Suprapubic skin (tissue), 4 donors: ENCODE results near the gene CMTM7. TPM values are rescaled to one million over a fixed set of nuclear protein-coding genes. Genes with fewer than 3 reads are reported as not detected.

Source experiments
- DNase-seq, 2 donors: peaks; one replicate each; pipeline ENCODE4 v3.0.0-alpha.2; 2019; ENCODE audit warnings: low spot score in 2 of 2
- H3K27ac ChIP-seq: fragments of 200-600 bp; sonication (generic); one replicate; pipeline ENCODE4 v1.5.1; 2019
- H3K27me3 ChIP-seq: fragments of 200-600 bp; sonication (generic); one replicate; pipeline ENCODE4 v1.5.1; 2019
- H3K36me3 ChIP-seq: fragments of 200-600 bp; sonication (generic); one replicate; pipeline ENCODE4 v1.5.1; 2019
- H3K4me1 ChIP-seq: fragments of 200-600 bp; sonication (generic); one replicate; pipeline ENCODE4 v1.5.1; 2019
- H3K4me3 ChIP-seq: fragments of 200-600 bp; sonication (generic); one replicate; pipeline ENCODE4 v1.5.1; 2019; ENCODE audit warnings: mild to moderate bottlenecking
- H3K9me3 ChIP-seq: fragments of 200-600 bp; sonication (generic); one replicate; pipeline ENCODE4 v1.5.1; 2019
- EP300 ChIP-seq: sonication (generic); formaldehyde crosslinking; IDR thresholded peaks from one replicate; pipeline ENCODE4 v1.6.1; 2017; ENCODE audit warnings: antibody characterized with exemption
- POLR2A ChIP-seq, 2 donors: fragments of 450-650 bp; IDR thresholded peaks; one replicate each; pipeline ENCODE4 v1.6.1; 2017; ENCODE audit warnings: antibody characterized with exemption in 2 of 2, mild to moderate bottlenecking in 2 of 2, moderate library complexity in 2 of 2
- POLR2AphosphoS5 ChIP-seq, 3 donors: sonication (generic); formaldehyde crosslinking; IDR thresholded peaks; one replicate each; pipeline ENCODE4 v1.6.1; 2017; ENCODE audit warnings: antibody characterized with exemption in 3 of 3
- WGBS: methylation state at CpG from one replicate; pipeline ENCODE4 v1.1.5; 2018; 5-methylcytosine and 5-hydroxymethylcytosine counted together
- total RNA-seq, 4 donors: library from RNA; depleted of rRNA; stranded (reverse); fragments of >200 nt; gene quantifications; one replicate each; pipeline ENCODE4 v1.1.0, GENCODE V29; 2016
- TF ChIP-seq, protein P1 (sequence below), 2 donors: fragments of 200-600 bp in 1 of 2; fragments of 450-650 bp in 1 of 2; sonication (generic) in 1 of 2; IDR thresholded peaks; one replicate each; pipeline ENCODE4 v1.5.1; 2016 to 2019; ENCODE audit warnings: antibody characterized with exemption in 2 of 2, mild to moderate bottlenecking in 1 of 2, moderate library complexity in 1 of 2

CMTM7 gene
- total RNA-seq, 4 donors from 2014 or later = 7.5 to 14.7 (median 10.9) TPM

DNA sequence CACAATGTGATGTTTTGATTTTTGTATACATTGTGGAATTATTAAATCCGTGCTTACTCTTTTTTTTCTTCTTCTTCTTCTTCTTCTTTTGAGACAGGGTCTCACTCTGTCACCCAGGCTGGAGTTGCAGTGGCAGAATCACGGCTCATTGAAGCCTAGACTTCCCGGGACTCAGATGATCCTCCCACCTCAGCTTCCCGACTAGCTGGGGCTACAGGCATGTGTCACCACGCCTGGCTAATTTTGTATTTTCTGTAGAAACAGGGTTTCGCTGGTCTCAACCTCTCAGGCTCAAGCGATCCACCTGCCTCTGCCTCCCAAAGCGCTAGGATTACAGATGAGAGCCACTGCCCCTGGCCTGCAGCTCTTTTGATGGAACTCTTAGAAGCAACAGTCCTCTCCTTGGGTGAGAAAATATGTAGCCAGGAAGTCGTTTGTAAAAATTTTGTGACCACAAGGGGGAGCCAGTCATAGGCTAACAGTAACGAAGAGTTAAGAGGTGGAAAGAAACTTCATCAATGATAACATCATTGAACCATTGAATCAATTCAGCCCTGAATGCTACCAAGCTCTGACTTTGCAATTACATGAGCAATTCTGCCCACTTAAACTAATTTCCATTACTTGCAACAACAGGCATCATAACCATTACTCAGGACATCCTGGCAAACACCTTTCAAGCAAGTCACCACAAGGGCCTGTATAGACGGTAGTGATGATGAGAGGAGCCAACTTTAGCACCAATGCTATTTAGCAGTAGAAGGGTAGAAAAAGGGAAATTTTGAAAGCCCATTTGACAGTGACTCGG lies 16.7 kb upstream of the CMTM7 start:
- Histone ChIP-seq H3K9me3 (no peaks in the 10 kb centered on the region), H3K4me1 (no peaks in the 10 kb centered on the region), H3K36me3 (no peaks in the 10 kb centered on the region), H3K27me3 (no peaks in the 10 kb centered on the region), H3K4me3 (no peak overlapping the region), H3K27ac (no peak overlapping the region)
- 38% methylated on average over 12 of the region's 12 CpGs for WGBS
- DNase-seq = peak in 1 of 2 donors; percentile 71
- TF ChIP-seq, protein P1, sequence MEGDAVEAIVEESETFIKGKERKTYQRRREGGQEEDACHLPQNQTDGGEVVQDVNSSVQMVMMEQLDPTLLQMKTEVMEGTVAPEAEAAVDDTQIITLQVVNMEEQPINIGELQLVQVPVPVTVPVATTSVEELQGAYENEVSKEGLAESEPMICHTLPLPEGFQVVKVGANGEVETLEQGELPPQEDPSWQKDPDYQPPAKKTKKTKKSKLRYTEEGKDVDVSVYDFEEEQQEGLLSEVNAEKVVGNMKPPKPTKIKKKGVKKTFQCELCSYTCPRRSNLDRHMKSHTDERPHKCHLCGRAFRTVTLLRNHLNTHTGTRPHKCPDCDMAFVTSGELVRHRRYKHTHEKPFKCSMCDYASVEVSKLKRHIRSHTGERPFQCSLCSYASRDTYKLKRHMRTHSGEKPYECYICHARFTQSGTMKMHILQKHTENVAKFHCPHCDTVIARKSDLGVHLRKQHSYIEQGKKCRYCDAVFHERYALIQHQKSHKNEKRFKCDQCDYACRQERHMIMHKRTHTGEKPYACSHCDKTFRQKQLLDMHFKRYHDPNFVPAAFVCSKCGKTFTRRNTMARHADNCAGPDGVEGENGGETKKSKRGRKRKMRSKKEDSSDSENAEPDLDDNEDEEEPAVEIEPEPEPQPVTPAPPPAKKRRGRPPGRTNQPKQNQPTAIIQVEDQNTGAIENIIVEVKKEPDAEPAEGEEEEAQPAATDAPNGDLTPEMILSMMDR (IDR thresholded peaks at IDR 0.05) = peak; percentile 43 to 48
- TF ChIP-seq POLR2AphosphoS5 (IDR thresholded peaks at IDR 0.05) = no peak

- no peak overlapping the region for H3K4me3 ChIP-seq
- H3K9me3 ChIP-seq = no peaks in the 10 kb centered on the region
- TF ChIP-seq POLR2AphosphoS5 (IDR thresholded peaks at IDR 0.05) = no peak
- TF ChIP-seq, protein P1 (IDR thresholded peaks at IDR 0.05) = no peak
- TF ChIP-seq EP300 = no peak
- TF ChIP-seq POLR2A (IDR thresholded peaks at IDR 0.05) = no peak
- H3K27me3 ChIP-seq = no peaks in the 10 kb centered on the region
- no peaks in the 10 kb centered on the region for H3K4me1 ChIP-seq
- H3K27ac ChIP-seq = no peak overlapping the region
- DNase-seq = no peak
- H3K36me3 ChIP-seq = no peaks in the 10 kb centered on the region
- WGBS = 91% methylated on average over 5 of the region's 5 CpGs
Measured at GRCh38 chr3:32375596-32375930, 16.1 kb upstream of the CMTM7 start.

GRCh38 chr3:32376115-32376514 lies 15.5 kb upstream of the CMTM7 start:
- Histone ChIP-seq H3K36me3 (no peaks in the 10 kb centered on the region), H3K4me1 (no peaks in the 10 kb centered on the region), H3K27ac (no peak overlapping the region), H3K4me3 (no peak overlapping the region), H3K27me3 (no peaks in the 10 kb centered on the region), H3K9me3 (no peaks in the 10 kb centered on the region)
- 62% methylated on average over 2 of the region's 2 CpGs for WGBS
- DNase-seq = no peak
- TF ChIP-seq EP300 (no peak), POLR2A (IDR thresholded peaks at IDR 0.05) (no peak), POLR2AphosphoS5 (IDR thresholded peaks at IDR 0.05) (no peak)
- TF ChIP-seq, protein P1 (IDR thresholded peaks at IDR 0.05) = no peak

DNA sequence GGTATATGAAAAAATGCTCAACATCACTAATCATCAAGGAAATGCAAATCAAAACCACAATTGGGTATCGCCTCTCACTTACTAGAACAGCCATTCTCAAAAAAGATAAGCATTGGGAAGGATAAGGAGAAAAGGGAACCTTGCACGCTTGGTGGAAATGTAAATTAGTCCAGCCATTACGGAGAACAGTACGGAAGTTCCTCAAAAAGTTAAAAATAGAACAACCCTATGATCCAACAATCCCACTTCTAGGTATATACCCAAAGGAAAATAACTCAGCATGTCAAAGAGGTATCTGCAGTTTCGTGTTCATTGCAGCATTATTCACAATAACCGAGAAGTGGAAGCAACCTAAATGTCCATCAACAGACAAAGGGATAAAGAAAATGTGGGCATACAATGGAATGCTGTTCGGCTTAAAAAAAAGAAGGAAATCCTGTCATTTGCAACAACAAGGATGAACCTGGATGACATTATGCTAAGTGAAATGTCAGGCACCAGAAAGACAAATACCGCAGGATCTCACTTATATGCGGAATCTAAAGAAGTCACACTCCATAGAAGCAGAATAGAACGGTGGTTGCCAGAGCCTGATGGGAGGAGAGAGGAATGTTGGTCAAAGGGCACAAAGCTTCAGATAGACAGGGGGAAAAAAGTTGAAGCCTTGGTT lies 11.7 kb upstream of the CMTM7 start:
- no peak for DNase-seq
- Histone ChIP-seq H3K27ac (no peak overlapping the region), H3K4me1 (no peaks in the 10 kb centered on the region), H3K9me3 (no peaks in the 10 kb centered on the region), H3K4me3 (no peak overlapping the region), H3K36me3 (no peaks in the 10 kb centered on the region), H3K27me3 (no peaks in the 10 kb centered on the region)
- TF ChIP-seq POLR2A (IDR thresholded peaks at IDR 0.05) (no peak), POLR2AphosphoS5 (IDR thresholded peaks at IDR 0.05) (no peak), EP300 (no peak)
- TF ChIP-seq, protein P1 (IDR thresholded peaks at IDR 0.05) = no peak
- WGBS = 83% methylated on average over 10 of the region's 10 CpGs

GRCh38 chr3:32381922-32382321 lies 9.7 kb upstream of the CMTM7 start:
- H3K27me3 ChIP-seq = no peaks in the 10 kb centered on the region
- WGBS = 86% methylated on average over 7 of the region's 7 CpGs
- H3K4me1 ChIP-seq = no peaks in the 10 kb centered on the region
- no peak overlapping the region for H3K27ac ChIP-seq
- TF ChIP-seq POLR2AphosphoS5 (IDR thresholded peaks at IDR 0.05) (no peak), POLR2A (IDR thresholded peaks at IDR 0.05) (no peak), EP300 (no peak)
- TF ChIP-seq, protein P1 (IDR thresholded peaks at IDR 0.05) = no peak
- H3K9me3 ChIP-seq = no peaks in the 10 kb centered on the region
- H3K4me3 ChIP-seq = no peak overlapping the region
- no peaks in the 10 kb centered on the region for H3K36me3 ChIP-seq
- no peak for DNase-seq
